Effector memory CD4-positive, alpha-beta T cell (primary cell): ENCODE measurements around the gene MACC1.

Experiments used
- DNase-seq, 3 donors: peaks; one replicate each; pipeline ENCODE4 v3.0.0-alpha.2; 2020
- H3K27ac ChIP-seq: 2 replicates; pipeline ENCODE4 v1.7.0; 2013; ENCODE audit warnings: mild to moderate bottlenecking, low read length, moderate library complexity; ENCODE audit not compliant: insufficient read depth, poor library complexity, severe bottlenecking
- H3K27me3 ChIP-seq: replicated peaks from 2 replicates; pipeline ENCODE4 v1.7.0; 2013; ENCODE audit warnings: mild to moderate bottlenecking, low read length; ENCODE audit not compliant: insufficient read depth, control insufficient read depth, poor library complexity, severe bottlenecking
- H3K36me3 ChIP-seq: 2 replicates; pipeline ENCODE4 v1.7.0; 2013; ENCODE audit warnings: mild to moderate bottlenecking, low read length, moderate library complexity; ENCODE audit not compliant: control insufficient read depth, insufficient read depth
- H3K4me1 ChIP-seq: 2 replicates; pipeline ENCODE4 v1.7.0; 2013; ENCODE audit warnings: low read length, mild to moderate bottlenecking; ENCODE audit not compliant: control insufficient read depth, insufficient read depth, poor library complexity, severe bottlenecking
- H3K4me3 ChIP-seq: 2 replicates; pipeline ENCODE4 v1.7.0; 2013; ENCODE audit warnings: low read length, low read depth, mild to moderate bottlenecking; ENCODE audit not compliant: insufficient read depth, poor library complexity, severe bottlenecking
- H3K9me3 ChIP-seq: 2 replicates; pipeline ENCODE4 v1.7.0; 2013; ENCODE audit warnings: mild to moderate bottlenecking, low read length, moderate library complexity; ENCODE audit not compliant: control insufficient read depth

The MACC1 gene

DNA sequence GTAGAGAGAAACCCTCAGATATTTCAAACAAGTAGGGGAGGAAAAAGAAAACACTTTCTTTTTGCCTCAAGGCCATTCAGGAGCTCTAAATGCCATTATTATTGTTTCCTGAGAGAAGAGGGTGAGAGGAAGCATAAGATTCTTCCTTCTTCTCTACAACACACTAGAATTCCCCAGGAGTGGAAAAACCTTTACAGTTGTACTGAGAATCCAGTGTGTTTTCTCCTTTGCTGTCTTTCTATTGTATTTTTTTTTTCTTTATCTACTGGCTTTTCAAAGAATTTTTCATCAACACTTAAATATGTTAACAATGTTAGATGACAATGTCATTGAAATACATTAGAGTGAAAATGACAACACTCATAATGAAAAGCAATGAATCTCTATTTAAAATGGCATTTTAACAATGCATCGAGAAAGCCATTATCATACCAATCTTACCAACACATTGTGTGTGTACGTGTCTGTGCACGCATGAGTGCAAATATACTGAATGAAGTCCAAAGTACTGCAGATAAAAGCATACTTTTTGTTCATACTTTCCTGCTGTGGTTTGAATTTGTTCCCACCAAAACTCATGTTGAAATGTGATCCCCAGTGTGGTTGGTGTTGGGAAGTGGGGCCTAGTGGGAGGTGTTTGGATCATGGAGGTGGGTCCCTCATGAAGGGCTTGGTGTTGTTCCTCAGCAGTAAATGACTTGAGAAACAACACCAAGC, 24.2 kb upstream of the MACC1 start:
- Histone ChIP-seq H3K36me3 (no peaks in the 10 kb centered on the region), H3K9me3 (no peaks in the 10 kb centered on the region), H3K27me3 (no peaks in the 10 kb centered on the region), H3K27ac (no peak overlapping the region), H3K4me3 (no peak overlapping the region), H3K4me1 (no peaks in the 10 kb centered on the region)
- DNase-seq: no peak

DNA sequence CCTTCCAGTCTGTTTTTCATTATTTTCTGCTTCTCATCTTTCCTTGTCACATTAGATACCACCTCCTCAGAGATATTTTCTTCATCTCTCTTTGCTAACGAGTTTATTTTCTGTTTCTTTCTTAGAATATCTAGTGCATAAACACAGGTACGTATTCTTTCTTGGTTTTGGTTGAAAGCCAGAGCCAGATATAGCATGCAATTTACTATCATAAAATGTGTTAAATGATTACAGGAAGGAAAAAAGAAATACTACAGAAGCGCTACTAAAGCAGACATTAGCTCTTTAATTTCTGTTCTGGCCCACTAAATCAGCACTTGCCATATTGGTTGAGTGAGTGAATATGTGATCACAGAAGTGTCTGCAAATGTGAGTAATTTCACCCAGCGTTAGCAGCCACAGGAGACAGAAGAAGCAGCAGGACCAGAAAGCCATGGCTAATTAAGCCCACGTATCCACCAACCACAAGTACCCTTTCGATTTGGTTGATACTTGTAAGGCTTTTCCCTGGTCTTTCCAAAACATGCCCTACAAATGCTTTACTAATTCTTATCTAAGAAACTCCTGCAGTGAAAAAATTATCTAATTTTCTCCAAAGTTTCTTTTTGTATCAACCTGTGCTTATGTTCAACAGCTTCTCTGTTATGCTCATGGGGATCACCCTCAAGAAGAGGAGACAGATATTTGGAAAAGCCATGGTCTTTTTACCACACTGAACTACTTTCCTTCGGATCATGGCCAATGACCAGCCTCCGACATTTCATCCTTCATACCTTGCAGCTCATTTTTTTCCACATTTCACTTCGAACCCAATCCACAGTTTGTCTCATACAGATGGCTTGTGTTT, 23.1 kb upstream of the MACC1 start:
- H3K4me3 ChIP-seq: no peak overlapping the region
- H3K4me1 ChIP-seq: no peaks in the 10 kb centered on the region
- H3K27ac ChIP-seq: no peak overlapping the region
- no peaks in the 10 kb centered on the region for H3K27me3 ChIP-seq
- DNase-seq: no peak
- no peaks in the 10 kb centered on the region for H3K36me3 ChIP-seq
- H3K9me3 ChIP-seq: no peaks in the 10 kb centered on the region

DNA sequence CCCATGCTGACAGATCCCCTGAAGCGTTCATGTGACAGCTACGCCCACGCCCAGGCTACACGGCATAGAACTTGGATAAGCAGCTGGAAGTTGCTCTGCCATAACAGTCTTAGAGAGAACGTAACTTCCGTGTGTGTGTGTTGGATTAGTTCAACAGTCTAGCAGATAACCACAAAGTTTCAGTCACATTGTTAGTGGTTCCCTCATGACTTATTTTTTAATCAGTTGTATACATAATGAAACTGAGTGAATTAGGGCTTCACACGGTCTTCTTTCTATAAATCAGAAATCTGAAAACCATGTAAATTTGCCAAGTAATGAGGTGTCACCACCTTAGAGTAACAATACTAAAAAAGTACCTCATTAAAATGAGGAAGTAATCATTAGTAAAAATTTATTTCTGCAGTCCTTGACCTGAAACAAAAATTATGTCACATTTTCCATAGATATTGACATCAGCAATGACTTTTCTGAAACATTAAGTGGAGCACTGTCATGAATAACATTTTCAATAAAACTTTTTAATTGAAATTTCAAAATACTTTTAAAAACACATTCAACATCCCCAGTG, 21.7 kb upstream of the MACC1 start:
- Histone ChIP-seq H3K4me3 (no peak overlapping the region), H3K4me1 (no peaks in the 10 kb centered on the region), H3K9me3 (no peaks in the 10 kb centered on the region), H3K27ac (no peak overlapping the region), H3K36me3 (no peaks in the 10 kb centered on the region), H3K27me3 (no peaks in the 10 kb centered on the region)
- DNase-seq: no peak

DNA sequence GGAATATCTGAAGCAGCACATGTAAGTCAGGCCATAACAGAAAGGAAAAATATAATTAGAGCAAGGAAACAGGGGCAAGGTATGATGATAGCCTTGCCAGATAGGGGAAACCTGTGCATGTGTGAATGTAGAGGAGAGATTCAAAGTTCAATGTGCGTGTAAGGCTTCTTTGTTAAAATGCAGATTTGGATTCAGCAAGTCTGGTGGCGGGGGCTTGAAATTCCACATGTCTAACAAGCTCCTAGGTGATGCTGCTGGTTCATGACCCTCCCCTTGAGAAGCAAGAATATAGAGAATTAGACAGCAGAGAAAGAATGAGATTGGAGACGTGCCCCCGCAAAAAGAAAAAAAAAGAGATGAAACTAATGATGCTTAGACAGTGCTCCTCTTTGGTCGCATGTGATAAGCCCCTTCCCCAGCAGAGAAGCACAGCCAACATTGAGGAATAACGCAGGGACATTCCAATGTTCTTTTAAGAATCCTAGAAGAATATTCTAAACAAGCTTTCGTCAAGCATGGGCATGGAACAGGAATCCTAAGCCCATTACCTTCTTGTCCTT, 21.1 kb upstream of the MACC1 start:
- Histone ChIP-seq H3K27ac (no peak overlapping the region), H3K4me3 (no peak overlapping the region), H3K4me1 (no peaks in the 10 kb centered on the region), H3K27me3 (no peaks in the 10 kb centered on the region), H3K36me3 (no peaks in the 10 kb centered on the region), H3K9me3 (no peaks in the 10 kb centered on the region)
- no peak for DNase-seq

DNA sequence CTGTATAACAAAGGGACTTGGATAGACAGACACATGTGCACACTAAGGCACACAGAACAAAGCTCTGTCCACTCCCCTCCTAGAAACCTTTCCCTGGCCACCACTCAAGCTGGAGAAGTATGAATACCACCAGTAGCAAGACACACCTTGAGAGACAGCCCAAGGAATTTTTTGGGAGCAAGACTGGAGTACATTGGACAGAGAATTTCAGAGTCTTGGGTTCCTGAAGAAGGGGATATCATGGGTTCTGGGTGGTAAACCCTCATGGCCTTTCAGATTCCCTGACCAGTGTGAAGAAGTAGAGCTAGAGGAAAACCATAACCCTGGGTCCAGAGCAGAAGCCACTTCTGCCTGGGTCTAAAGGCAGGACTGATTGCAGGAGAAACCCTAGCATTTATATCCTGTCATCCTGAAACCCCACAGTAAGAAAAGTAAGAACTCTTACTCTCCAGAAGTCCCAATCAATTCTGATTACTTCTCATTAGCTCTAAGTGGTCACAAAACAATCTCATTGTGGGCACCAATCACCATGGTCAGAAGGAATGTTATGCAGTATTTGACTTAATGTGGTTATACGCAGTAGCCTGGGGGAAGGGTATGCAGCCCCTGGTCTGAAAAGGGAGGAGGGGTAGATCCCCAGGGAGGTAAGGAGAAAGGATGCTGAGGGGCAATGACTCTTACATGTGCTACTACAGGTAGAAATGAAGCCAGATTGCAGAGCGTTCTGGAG, 20.4 kb upstream of the MACC1 start:
- no peaks in the 10 kb centered on the region for H3K9me3 ChIP-seq
- no peak overlapping the region for H3K27ac ChIP-seq
- no peak overlapping the region for H3K4me3 ChIP-seq
- no peaks in the 10 kb centered on the region for H3K4me1 ChIP-seq
- no peaks in the 10 kb centered on the region for H3K27me3 ChIP-seq
- H3K36me3 ChIP-seq: no peaks in the 10 kb centered on the region
- no peak for DNase-seq

DNA sequence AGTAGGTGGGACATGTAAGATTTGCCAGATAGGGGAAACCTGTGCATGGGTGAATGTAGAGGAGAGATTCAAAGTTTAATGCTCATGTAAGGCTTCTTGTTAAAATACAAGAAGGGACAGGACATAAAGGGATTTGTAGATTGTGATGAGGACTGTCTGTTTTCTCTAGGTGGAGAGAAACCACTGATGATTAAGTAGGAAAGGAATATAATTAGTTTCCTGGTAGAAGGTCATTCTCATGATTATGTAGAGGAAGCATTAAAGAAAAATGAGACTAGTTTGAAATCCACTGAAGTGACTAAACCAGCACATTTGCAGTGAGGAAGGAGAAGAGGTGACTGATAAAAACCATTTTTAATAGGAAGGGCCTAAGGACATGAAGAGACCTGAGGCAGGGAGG, 19.6 kb upstream of the MACC1 start:
- no peaks in the 10 kb centered on the region for H3K27me3 ChIP-seq
- H3K36me3 ChIP-seq: no peaks in the 10 kb centered on the region
- no peaks in the 10 kb centered on the region for H3K9me3 ChIP-seq
- no peak for DNase-seq
- H3K4me1 ChIP-seq: no peaks in the 10 kb centered on the region
- H3K4me3 ChIP-seq: no peak overlapping the region
- H3K27ac ChIP-seq: no peak overlapping the region

DNA sequence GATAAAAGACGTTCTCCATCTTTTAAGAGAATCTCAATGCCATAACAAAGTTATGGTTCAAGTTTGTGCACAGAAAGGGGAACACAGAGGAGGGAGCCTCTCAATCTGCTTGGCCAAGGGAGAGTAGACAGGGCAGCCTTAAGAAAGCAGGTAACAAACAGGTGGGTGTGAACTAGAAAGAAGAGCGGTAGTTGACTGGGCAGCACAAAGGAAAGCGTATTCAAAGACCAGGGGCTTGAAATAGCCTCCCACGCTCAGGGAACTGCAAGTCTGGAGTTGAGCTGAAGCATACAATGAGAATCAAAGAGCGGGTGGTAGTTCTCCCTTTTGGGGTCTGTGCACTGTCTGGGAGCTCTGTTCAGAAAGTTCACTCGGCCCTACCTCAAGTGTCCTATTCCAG, 18.9 kb upstream of the MACC1 start:
- no peak overlapping the region for H3K4me3 ChIP-seq
- no peak overlapping the region for H3K27ac ChIP-seq
- no peaks in the 10 kb centered on the region for H3K9me3 ChIP-seq
- no peaks in the 10 kb centered on the region for H3K36me3 ChIP-seq
- no peak for DNase-seq
- H3K4me1 ChIP-seq: no peaks in the 10 kb centered on the region
- no peaks in the 10 kb centered on the region for H3K27me3 ChIP-seq

DNA sequence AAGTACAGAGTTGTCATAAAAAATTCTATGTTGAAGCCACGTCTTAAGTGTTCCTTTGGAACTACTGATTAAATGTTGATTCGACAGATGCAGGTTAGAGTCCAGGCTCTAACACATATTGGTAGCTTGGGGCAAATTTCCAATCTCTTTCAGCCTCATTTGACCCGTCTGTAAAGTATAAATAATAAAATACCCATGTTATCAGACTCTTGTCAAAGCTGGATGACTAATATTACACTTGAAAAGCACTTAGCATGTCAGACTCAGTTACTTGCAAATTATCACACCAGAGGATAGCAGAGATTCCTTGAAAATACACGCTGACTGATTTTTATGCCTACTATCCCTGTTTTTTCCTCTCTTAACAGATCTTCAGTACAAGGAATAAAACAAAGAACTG, 18.1 kb upstream of the MACC1 start:
- no peak overlapping the region for H3K4me3 ChIP-seq
- DNase-seq: no peak
- H3K36me3 ChIP-seq: no peaks in the 10 kb centered on the region
- no peaks in the 10 kb centered on the region for H3K27me3 ChIP-seq
- no peaks in the 10 kb centered on the region for H3K4me1 ChIP-seq
- no peaks in the 10 kb centered on the region for H3K9me3 ChIP-seq
- H3K27ac ChIP-seq: no peak overlapping the region

DNA sequence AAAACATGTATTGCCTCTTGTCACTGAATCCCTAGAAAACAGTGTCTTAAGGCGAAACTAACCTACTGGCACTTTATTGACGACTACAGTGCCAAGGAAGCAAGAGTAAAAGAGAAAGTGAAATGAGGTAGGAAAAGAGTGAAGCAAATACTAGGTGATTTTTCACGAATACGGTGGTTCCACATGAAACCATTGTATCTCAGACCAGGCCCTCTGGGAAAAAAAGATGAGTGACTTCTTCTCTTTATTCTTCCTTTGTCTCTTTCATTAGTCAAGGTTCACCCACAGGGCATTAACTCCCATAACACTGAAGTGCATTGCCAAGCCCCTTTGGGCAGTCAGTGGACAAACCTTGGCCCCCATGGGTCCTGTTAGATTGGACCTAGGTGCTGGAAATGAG, 16.2 kb upstream of the MACC1 start:
- H3K9me3 ChIP-seq: no peaks in the 10 kb centered on the region
- DNase-seq: no peak
- H3K27me3 ChIP-seq: no peaks in the 10 kb centered on the region
- H3K4me1 ChIP-seq: no peaks in the 10 kb centered on the region
- H3K4me3 ChIP-seq: no peak overlapping the region
- H3K27ac ChIP-seq: no peak overlapping the region
- H3K36me3 ChIP-seq: no peaks in the 10 kb centered on the region
